Lower leg skin (tissue), 4 donors: ENCODE measurements around the gene ERMAP. TPM values are rescaled to one million over a fixed set of nuclear protein-coding genes. Genes with fewer than 3 reads are reported as not detected.
"Not testable (repeated sequence)": the region's sequence is repeated elsewhere in the genome, so short reads cannot be mapped to it uniquely, and the experiment has no call there.

Experiments used
- DNase-seq, 2 donors: peaks; one replicate each; pipeline ENCODE4 v3.0.0-alpha.2; 2019; ENCODE audit warnings: low spot score in 2 of 2
- H3K4me3 ChIP-seq: fragments of 200-600 bp; sonication (generic); 2 replicates; pipeline ENCODE4 v1.5.1; 2017; ENCODE audit warnings: mild to moderate bottlenecking, low read depth; ENCODE audit not compliant: poor library complexity, severe bottlenecking
- POLR2A ChIP-seq, 2 donors: fragments of 450-650 bp; IDR thresholded peaks; one replicate each; pipeline ENCODE4 v1.6.1; 2016 to 2017; ENCODE audit warnings: antibody characterized with exemption in 2 of 2, mild to moderate bottlenecking in 1 of 2, moderate library complexity in 1 of 2
- WGBS, 2 donors: methylation state at CpG; one replicate each; pipeline ENCODE4 v1.1.5; 2018; 5-methylcytosine and 5-hydroxymethylcytosine counted together
- intact Hi-C: fragments of 100-400 bp; cut with DNase I; formaldehyde crosslinking; loops from one replicate; pipeline ENCODE4 v1.15.0; 2023; ENCODE audit warnings: low total_unique reads
- total RNA-seq, 4 donors: library from RNA; depleted of rRNA; stranded (reverse); fragments of >200 nt; gene quantifications; one replicate each; pipeline ENCODE4 v1.1.0, GENCODE V29; 2016
- TF ChIP-seq, protein P1 (sequence below), 3 donors: fragments of 450-650 bp; IDR thresholded peaks; one replicate each; pipeline ENCODE4 v1.5.1; 2016; ENCODE audit warnings: antibody characterized with exemption in 3 of 3, mild to moderate bottlenecking in 3 of 3, moderate library complexity in 2 of 3

The ERMAP gene
- total RNA-seq, 4 donors from 2014 or later, result 8.0 to 11.5 (median 9.3) TPM

DNA sequence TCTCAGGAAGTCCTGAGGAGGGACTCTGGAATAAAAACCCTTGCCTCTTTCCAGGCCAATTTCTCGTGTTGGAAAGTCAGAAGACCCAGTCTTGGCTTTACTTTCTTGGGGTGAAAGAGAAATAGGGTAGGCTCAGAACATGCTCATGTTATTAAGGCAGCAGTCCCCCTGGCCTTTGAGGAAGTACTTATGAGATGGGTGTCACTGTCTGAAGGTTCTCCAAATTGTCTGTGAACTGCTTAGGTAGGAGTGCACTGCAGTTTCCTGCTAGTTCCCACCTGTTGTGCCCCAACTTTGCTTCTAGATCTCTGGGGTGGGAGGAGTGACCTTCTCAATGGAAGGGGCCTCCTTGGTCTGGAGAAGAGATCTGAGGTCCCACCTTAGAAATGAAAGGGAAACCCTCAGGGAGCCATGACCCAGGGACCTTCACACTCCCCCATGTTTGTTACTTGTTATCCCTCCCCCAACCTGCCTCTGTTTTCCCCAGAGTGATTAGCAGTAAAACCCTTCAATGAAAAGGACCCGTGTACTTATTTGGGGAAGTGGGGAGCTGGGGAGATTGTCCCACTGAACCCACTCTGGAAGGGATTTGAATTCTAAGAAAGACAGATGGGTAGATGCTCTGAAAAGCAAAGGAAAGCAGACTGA is 35.2 kb downstream of the ERMAP start:
- no peak for DNase-seq
- H3K4me3 ChIP-seq, result no peak overlapping the region
- intact Hi-C loops, result no loop called here
- 85 to 100% methylated on average over 2 of the region's 2 CpGs for WGBS, 2 donors
- TF ChIP-seq POLR2A (IDR thresholded peaks at IDR 0.05), result no peak
- TF ChIP-seq, protein P1, sequence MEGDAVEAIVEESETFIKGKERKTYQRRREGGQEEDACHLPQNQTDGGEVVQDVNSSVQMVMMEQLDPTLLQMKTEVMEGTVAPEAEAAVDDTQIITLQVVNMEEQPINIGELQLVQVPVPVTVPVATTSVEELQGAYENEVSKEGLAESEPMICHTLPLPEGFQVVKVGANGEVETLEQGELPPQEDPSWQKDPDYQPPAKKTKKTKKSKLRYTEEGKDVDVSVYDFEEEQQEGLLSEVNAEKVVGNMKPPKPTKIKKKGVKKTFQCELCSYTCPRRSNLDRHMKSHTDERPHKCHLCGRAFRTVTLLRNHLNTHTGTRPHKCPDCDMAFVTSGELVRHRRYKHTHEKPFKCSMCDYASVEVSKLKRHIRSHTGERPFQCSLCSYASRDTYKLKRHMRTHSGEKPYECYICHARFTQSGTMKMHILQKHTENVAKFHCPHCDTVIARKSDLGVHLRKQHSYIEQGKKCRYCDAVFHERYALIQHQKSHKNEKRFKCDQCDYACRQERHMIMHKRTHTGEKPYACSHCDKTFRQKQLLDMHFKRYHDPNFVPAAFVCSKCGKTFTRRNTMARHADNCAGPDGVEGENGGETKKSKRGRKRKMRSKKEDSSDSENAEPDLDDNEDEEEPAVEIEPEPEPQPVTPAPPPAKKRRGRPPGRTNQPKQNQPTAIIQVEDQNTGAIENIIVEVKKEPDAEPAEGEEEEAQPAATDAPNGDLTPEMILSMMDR (IDR thresholded peaks at IDR 0.05), result no peak

DNA sequence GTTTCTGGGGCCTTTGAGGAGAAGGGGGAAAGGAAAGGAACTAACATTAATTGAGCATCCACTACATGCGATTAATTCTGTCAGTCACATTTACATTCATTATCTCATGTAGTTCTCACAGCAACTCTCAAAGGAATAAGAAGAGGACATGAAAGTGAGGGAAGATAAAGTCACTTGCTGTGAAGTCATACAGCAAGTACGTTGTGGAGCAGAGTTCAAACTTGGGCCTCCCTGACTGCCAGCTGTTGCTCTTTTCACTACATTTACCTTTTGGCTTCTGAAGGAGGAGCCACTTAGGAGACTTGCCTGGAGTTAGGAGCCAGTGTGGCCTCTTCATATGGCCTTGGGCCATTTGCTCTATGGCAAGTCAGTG is 35.7 kb downstream of the ERMAP start:
- intact Hi-C loops, result no loop called here
- no peak for TF ChIP-seq POLR2A (IDR thresholded peaks at IDR 0.05)
- TF ChIP-seq, protein P1 (IDR thresholded peaks at IDR 0.05), result no peak
- H3K4me3 ChIP-seq, result no peak overlapping the region
- no peak for DNase-seq
- 47 to 49% methylated on average over 2 of the region's 2 CpGs for WGBS, 2 donors

DNA sequence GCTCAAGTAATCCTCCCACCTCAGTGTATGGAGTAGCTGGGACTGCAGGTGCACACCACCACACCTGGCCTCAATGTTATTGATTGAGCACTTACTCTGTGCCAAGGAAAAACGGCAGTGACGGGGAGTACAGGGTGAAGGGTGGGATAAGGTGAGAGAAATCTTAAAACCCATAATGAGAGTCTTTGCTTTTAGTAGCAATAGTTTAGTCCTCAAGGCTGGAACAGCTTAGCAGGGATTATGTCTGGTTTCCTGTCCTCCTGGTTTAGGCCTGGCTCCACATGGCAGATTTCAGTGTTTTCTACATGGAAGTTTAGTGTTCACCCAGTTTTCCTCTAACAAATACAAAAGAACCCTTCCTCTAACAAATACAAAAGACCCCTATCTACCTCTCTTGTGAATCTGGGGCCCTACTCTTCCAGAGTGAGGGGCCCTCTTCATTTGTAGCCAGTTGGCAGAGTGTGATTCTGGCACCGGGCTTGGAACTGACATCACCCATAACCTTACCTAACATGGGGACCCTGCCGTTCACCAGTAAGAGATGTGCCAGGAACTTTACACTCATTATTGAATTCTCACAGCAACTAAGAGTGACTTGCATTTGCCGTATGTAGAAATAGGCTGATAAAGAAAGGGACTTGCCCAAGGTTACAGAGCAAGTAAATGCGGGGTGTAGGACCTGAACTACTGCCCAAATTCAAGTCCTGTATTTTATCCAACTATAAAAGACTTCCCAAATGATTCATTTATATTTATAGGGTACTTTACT is 36.4 kb downstream of the ERMAP start:
- intact Hi-C loops, result no loop called here
- DNase-seq, result no peak
- WGBS, 2 donors, result 62 to 67% methylated on average over 6 of the region's 6 CpGs
- H3K4me3 ChIP-seq, result no peak overlapping the region
- TF ChIP-seq, protein P1 (IDR thresholded peaks at IDR 0.05), result no peak
- TF ChIP-seq POLR2A (IDR thresholded peaks at IDR 0.05), result no peak

DNA sequence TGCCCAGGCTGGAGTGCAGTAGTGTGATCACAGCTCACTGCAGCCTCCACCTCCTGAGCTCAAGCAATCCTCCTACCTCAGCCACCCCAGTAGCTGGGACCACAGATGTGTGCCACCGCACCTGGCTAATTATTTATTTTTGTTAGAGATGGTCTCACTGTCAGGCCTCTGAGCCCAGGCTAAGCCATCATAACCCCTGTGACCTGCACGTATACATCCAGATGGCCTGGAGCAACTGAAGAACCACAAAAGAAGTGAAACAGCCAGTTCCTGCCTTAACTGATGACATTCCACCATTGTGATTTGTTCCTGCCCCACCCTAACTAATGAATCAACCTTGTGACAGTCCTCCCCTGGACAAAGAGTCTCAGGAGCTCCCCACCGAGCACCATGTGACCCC is 39.6 kb downstream of the ERMAP start:
- H3K4me3 ChIP-seq, DNase-seq, intact Hi-C loops: not testable (repeated sequence)
- 79 to 96% methylated on average over 3 of the region's 3 CpGs for WGBS, 2 donors

DNA sequence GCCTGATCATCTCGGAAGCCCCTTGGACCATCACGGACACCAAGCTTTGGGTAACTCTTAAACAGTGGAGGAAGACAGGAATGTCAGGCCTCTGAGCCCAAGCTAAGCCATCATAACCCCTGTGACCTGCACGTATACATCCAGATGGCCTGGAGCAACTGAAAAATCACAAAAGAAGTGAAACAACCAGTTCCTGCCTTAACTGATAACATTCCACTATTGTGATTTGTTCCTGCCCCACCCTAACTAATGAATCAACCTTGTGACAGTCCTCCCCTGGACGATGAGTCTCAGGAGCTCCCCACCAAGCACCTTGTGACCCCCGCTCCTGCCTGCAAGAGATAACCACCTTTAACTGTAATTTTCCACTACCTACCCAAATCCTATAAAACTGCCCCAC is 42.4 kb downstream of the ERMAP start:
- intact Hi-C loops, DNase-seq, H3K4me3 ChIP-seq: not testable (repeated sequence)
- WGBS, 2 donors, result 71 to 73% methylated on average over 5 of the region's 5 CpGs

DNA sequence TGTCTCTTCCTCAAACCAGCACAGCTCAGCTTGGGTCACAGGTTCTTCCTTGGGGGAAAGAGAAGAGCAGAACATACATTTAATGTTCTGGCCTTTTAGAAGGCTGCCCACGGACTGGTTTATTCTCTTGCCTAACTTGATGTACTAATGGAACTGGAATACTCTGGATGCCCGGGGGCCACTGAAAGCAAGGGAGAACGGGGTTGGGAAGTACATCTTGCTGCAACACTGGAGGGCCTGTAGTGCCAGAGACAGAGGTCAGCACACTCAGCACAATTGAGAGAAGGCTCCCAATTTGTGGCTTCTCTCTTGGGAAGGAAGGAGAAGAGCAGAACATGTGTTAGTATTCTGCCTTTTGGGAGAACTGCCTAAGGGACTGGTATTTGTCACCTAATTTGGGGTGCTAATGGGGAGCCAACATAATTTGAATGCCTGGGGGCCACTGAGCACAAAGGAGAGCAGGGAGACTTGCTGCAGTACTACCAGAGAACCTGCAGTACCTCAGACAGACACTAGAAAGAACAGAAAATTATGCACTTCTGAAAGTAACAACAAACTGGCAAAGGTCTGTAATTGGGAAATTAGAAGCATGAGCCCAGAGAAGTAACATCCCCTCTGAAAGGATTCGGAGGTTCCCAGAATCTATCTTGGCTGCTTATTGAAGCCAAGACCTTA is 43.6 kb downstream of the ERMAP start:
- intact Hi-C loops, result no loop called here
- H3K4me3 ChIP-seq, result no peak overlapping the region
- DNase-seq, result no peak
- 68 to 90% methylated on average over 4 of the region's 4 CpGs for WGBS, 2 donors
- no peak for TF ChIP-seq POLR2A (IDR thresholded peaks at IDR 0.05)
- TF ChIP-seq, protein P1 (IDR thresholded peaks at IDR 0.05), result no peak
